T47D (cell line): ENCODE data around the gene TMTC2.

Experiments
- DNase-seq, 2 experiments: peaks; one replicate each; pipeline versions ENCODE4 v3.0.0 to v3.0.0-alpha.2; 2011 to 2012; ENCODE audit warnings: low read depth in 1 of 2, low spot score in 1 of 2
- JUND ChIP-seq: IDR thresholded peaks from 2 replicates; pipeline ENCODE4 v1.6.1; 2012; ENCODE audit warnings: low read depth
- in situ Hi-C: cut with HindIII; loops from 2 replicates; pipeline ENCODE4 v1.10.0; 2016; ENCODE audit warnings: low sequenced_read_pairs, low pct_unique_long_range_greater_than_20kb

TMTC2 gene

DNA sequence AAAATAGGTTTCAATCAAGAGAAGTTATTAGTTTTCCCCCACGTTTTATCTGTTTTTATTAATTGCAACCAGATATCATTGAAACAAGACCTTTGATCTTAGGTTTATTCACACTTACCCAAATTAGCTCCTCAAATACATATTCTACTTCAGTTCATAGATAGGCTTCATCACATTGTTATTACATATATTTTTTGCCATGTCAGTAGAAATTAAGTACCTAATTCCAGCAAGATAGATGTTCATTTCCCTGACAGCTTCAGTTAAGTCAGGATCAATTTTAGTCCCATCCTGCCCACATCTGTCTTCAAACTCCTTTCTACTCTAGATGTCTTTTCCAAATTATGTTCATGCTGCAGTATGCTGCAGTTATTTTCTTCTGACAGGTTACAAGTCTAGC lies 388.8 kb downstream of the TMTC2 start:
- TF ChIP-seq JUND: no peak
- DNase-seq: no peak
- in situ Hi-C loops: no loop called here

DNA sequence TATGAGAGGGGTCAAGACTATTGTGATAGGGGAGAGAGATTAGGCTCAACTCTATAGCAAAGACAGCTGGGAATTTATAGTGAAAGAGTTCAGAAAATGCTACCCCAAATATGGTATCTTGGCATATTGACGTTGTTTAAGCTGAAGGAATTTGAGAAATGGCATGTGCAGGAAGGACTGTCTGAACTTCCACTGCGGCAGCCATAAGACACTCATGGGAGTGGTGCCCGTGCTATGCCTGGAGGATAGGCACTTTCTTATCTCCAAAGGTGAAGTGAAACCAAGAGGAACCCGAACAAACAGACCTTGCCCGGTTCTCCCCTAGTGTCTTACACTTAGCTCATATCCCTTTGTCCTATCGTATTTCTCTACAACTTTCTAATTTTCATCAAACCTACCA lies 390.3 kb downstream of the TMTC2 start:
- no peak for TF ChIP-seq JUND
- no peak for DNase-seq
- in situ Hi-C loops: no loop called here

DNA sequence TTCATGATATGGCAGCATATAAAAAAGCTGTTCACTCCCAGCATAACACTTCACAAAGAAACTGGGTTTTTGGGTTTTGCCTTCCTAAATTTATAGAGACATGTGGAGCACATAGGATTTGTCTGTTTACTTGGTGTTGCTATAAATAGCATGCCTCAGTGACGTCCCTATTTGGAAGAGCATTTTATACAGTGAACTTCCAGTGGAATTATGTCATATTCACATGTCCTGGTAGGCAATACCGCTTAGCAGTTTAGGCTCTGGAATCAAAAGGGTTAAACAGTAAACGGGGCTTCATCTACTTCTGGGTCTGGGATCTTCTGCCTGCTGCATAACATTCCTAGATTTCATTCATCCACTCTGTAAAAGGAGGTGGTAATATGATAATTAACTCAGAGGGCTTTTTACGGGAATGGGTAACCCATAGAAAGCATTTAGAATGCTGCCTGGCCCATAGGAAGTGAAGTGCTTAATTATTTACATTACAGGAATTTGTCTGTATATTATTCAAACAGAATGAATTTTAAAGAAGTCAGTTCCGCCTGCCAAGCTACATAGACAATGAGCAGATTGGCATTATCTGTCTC lies 396.1 kb downstream of the TMTC2 start:
- in situ Hi-C loops: no loop called here
- TF ChIP-seq JUND: no peak

DNA sequence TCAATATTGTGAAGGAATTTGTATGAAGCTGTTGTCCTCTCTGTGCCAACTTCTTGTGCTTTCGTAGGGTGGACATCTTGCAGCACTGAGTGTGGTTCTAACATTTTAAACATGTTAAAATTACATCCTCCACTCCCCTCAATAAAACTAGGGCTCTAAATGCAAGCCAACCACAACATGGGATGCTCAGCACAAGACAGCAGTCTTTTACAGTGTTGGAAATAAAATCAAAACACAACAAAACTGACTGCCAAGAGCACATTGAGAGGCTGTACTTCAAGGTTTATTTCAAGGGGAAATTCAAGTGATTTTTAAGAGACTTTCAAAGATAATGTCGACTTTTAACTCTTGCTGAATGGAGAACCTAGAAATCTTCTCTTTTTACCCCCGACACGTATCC lies 396.9 kb downstream of the TMTC2 start:
- no peak for TF ChIP-seq JUND
- in situ Hi-C loops: no loop called here
- no peak for DNase-seq

More for the DNA sequence above, 396.1 kb downstream of the TMTC2 start:
- DNase-seq: no peak

DNA sequence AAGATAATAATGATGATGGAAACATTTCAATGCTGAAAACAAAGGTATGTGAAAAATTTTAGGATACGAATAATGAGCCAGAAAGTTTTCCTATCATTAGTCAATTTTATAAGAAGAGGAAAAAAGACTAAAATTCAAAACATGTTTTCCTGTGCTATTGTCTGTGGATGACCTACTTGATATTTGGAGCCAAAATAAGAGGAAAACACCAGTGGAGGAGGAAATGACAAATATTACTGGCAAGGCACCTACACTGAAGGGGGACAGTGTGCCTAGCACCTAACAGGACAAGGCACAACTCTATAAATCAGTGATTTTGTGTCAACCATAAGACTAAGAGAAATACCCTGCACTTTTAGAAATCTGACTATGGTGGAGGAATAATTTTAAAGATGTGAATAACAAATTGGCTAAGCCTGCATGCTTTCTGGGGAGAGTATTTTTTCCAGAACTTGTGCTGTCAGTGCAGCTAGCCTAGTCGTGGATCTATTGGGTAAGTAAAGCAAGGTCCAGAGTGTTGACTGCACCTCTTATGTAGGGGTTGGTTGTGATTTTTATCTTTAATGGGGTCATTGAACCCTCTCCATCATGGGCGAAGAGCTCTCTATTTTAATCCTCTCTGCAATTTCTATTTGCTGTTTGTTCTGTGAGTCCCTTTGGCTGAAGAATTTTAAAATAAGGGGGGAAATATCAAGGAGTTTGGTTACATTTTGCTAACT lies 398.0 kb downstream of the TMTC2 start:
- no peak for DNase-seq
- no peak for TF ChIP-seq JUND
- in situ Hi-C loops: no loop called here

DNA sequence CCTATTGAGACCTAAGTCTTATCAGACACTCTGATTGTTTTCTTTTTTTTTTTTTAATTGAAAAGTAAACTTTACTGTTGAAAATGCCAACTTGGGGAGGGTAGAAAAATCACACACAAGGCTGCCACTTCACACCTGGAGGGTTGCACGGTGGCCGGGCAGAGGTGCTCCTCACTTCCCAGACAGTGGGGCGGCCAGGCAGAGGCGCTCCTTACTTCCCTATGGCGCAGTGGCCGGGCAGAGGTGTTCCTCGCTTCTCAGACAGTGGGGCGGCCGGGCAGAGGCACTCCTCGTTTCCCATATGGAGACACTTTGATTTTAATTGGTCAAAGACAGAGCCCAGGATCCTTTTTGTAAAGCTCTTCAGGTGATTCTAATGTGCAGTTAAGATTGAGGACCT lies 399.3 kb downstream of the TMTC2 start:
- no peak for DNase-seq
- in situ Hi-C loops: no loop called here

DNA sequence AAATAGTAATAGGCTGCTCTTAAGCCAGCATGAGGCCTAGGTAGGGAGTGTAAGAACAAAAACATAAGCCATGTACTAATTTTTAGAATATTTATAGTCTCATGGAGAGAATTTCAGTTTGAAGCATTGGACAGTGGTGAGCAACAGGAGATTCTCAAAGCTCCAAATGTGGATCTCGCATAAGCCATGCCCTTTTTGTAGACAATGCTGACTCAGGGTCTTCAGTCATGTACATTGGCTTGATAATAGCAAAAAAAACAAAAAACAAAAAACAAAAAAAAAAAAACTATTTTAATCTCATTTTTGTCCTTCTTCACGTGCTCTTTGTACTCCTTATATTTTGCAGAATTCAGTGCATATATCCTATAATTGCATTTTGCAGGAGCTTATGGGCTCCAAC lies 402.9 kb downstream of the TMTC2 start:
- no peak for DNase-seq
- no peak for TF ChIP-seq JUND
- in situ Hi-C loops: no loop called here

More for the DNA sequence above, 399.3 kb downstream of the TMTC2 start:
- TF ChIP-seq JUND: no peak

DNA sequence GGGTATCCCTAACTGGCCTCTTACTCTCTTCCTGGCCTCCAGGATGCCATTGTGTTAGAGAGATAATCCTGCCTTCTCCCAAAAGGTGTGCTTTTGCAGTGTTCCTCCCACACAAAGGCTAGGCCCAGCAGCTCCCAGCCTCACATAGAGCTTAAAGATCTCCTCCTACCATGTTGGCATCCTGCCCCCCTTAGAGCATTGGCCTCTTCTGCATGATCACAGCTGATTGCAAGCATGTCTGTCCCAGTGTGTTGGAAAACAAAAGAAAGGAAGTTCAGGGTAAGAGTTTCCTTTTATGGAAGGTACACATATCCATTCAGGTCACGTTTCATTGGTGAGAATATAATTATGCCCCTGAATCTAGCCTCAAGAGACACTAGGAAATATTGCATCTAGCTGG lies 405.4 kb downstream of the TMTC2 start:
- no peak for TF ChIP-seq JUND
- in situ Hi-C loops: no loop called here
- no peak for DNase-seq

DNA sequence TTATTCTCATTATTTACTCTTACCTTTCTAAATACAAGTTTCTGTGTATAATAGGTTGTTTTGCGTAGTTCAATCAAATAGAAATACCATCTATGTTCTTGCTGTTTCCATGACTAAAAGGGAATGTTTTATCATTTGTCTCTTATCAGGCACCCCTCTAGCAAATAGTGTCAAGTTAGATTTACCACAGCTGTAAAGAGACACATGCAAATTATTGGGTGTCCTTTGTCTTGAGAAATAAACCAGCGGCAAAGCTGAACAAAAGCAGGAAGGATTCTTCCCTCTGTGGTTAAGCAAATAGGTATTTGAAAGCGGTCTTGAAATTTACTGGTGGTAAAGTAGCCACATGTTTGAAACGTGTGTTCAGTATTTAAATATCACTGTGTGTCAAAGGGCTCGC lies 405.9 kb downstream of the TMTC2 start:
- no peak for DNase-seq
- in situ Hi-C loops: no loop called here
- no peak for TF ChIP-seq JUND

DNA sequence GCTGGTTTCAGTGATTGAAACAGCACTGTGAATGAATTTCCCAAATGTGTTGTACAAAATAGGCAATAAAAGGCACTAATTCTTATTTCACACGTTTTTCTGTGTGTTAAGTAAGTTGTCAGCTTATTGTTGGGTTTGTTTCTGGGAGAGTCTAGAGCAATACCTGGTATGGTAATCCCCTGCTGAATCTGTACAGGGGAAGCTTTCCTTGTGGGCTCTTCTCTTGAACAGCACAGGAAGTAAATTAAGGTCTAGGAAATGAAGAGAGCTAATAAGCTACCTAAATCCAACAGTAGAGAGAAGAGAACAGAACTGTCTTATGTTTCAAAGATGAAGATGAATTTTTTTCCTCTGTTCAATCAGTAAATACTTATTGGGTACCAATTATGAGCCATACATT lies 406.7 kb downstream of the TMTC2 start:
- in situ Hi-C loops: no loop called here
- no peak for TF ChIP-seq JUND
- DNase-seq: no peak

DNA sequence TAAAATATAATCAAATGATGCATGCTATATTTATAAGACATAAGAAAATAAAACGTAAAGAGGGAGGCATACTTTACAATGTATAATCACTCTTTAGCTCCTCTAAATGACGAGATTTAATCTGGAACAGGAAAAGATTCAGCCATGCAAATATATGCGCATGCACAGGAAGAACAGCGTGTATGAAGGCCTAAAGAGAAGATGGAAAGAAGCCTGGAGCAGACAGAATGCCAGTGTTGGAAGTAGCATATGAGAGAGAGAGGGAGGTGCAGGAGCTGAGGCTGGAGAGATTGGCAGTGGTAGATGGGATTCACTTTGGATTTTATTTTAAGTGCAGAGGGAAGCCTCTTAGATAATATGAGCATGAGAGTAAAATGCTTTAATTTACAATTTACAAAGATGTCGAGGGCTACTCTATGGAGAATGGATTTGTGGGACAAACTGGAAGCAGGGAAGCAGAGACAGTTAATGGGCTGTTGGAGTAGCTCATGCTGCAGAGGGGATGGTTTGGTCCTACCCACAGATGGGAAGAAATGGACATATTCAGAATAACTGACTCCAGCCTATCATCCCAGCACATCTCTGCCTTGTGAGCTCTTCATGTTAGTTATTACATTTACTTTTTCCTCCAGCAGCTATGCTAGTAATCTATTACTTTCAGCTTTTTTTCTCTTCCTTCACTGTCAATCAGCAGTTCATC lies 411.1 kb downstream of the TMTC2 start:
- in situ Hi-C loops: no loop called here
- DNase-seq: peak; percentile 26 to 44
- no peak for TF ChIP-seq JUND

DNA sequence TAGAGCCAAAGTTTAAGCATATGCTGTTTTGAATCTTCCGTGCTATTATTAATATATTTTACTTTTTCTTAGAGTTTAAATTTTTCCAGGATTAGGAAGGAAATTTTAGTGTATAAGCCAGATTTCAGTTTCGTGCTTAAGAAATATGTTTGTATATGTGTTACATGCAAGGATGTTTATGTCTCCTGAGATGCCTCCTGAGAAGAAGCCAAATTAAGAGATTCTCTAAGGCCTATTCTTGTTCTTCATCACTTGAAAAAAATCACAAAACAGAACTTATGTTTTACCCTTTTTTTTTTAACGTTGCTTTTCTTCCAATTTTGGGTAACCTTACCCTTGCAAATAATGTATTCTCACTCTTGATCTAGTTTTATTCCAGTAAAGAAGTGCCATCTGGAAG lies 412.7 kb downstream of the TMTC2 start:
- TF ChIP-seq JUND: no peak
- DNase-seq: no peak
- in situ Hi-C loops: no loop called here

DNA sequence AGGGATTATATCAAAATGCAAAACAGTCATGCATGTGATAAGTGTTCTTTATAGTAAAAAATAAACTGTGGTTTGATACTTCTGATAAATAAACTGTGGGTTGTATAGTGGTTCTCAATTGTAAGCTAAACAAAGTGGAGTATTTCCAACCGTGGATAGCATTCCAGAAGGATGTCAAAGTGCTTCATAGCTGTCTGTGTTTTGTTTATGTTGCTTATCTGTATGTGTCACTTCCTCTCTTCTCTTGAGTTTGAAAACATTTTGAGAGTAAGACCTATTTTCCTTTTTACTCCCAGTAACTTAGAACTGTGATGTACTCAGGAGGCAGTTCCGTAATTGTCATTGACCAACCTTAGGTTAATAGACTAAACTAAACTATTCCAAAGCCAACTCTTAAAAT lies 415.8 kb downstream of the TMTC2 start:
- no peak for TF ChIP-seq JUND
- in situ Hi-C loops: no loop called here
- no peak for DNase-seq
